ENCODE results near the gene AIP. TPM values are rescaled to one million over a fixed set of nuclear protein-coding genes. Genes with fewer than 3 reads are reported as not detected.

The AIP gene
- total RNA-seq, 1 experiment from 2014 or later: 110 TPM

DNA sequence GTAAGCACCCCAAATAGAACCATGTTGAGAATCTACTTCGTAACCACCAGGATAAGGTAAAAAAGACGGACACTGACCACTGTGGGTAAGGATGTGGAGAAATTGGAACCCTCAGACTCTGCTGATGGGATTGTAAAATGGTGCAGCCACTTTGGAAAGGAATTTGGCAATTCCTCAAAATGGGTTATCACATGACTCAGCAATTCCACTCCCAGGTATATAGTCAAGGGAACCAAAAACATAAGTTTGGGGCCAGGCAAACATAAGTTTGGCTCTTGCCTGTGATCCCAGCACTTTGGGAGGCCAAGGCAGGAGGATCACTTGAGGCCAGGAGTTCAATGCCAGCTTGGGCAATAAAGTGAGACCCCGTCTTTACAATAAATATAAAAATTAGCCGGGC, 45.5 kb downstream of the AIP start:
- Mint-ChIP-seq H3K4me1 (ENCODE audit: low read depth, unreplicated experiment) (no peaks in the 10 kb centered on the region), H3K36me3 (ENCODE audit: insufficient read depth, unreplicated experiment) (no peaks in the 10 kb centered on the region), H3K27ac (ENCODE audit: unreplicated experiment) (no peak overlapping the region), H3K27me3 (ENCODE audit: insufficient read depth, unreplicated experiment) (no peaks in the 10 kb centered on the region), H3K4me3 (ENCODE audit: unreplicated experiment) (no peak overlapping the region), H3K9me3 (ENCODE audit: unreplicated experiment) (peaks cover 38% of the 10 kb centered on the region)
- TF ChIP-seq, protein P1, sequence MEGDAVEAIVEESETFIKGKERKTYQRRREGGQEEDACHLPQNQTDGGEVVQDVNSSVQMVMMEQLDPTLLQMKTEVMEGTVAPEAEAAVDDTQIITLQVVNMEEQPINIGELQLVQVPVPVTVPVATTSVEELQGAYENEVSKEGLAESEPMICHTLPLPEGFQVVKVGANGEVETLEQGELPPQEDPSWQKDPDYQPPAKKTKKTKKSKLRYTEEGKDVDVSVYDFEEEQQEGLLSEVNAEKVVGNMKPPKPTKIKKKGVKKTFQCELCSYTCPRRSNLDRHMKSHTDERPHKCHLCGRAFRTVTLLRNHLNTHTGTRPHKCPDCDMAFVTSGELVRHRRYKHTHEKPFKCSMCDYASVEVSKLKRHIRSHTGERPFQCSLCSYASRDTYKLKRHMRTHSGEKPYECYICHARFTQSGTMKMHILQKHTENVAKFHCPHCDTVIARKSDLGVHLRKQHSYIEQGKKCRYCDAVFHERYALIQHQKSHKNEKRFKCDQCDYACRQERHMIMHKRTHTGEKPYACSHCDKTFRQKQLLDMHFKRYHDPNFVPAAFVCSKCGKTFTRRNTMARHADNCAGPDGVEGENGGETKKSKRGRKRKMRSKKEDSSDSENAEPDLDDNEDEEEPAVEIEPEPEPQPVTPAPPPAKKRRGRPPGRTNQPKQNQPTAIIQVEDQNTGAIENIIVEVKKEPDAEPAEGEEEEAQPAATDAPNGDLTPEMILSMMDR (IDR thresholded peaks at IDR 0.05; ENCODE audit: insufficient read depth in 1 of 2, low read depth in 1 of 2, low read length in 1 of 2, severe bottlenecking in 1 of 2, unreplicated experiment in 1 of 2): no peak
- DNase-seq: no peak
- Histone ChIP-seq H3K36me3 (ENCODE audit: control insufficient read depth, insufficient read depth, low read length) (no peaks in the 10 kb centered on the region), H3K4me3 (ENCODE audit: low read depth, low read length) (no peak overlapping the region), H3K27me3 (replicated peaks; ENCODE audit: control insufficient read depth, insufficient read depth, low read length) (no peaks in the 10 kb centered on the region), H3K4me1 (no peaks in the 10 kb centered on the region), H3K9me3 (peaks cover 20% of the 10 kb centered on the region)
- ChIA-PET CTCF (no interaction called here), POLR2A (no interaction called here)
- intact Hi-C loops (cut with micrococcal nuclease; ENCODE audit: unreplicated experiment): no loop called here
- no TSS peak for BruUV-seq (replicated peaks)

GRCh38 chr11:67530282-67530592, 47.4 kb downstream of the AIP start:
- H3K36me3 ChIP-seq (ENCODE audit: control insufficient read depth, insufficient read depth, low read length): no peaks in the 10 kb centered on the region
- intact Hi-C loops (cut with micrococcal nuclease; ENCODE audit: unreplicated experiment): no loop called here
- H3K36me3 Mint-ChIP-seq (ENCODE audit: insufficient read depth, unreplicated experiment): peaks cover 6% of the 10 kb centered on the region
- H3K27me3 Mint-ChIP-seq (ENCODE audit: insufficient read depth, unreplicated experiment): no peaks in the 10 kb centered on the region
- TF ChIP-seq, protein P1 (IDR thresholded peaks at IDR 0.05; ENCODE audit: insufficient read depth in 1 of 2, low read depth in 1 of 2, low read length in 1 of 2, severe bottlenecking in 1 of 2, unreplicated experiment in 1 of 2): no peak
- ChIA-PET POLR2A (no interaction called here), CTCF (no interaction called here)
- no peak overlapping the region for H3K4me3 Mint-ChIP-seq (ENCODE audit: unreplicated experiment)
- H3K27ac Mint-ChIP-seq (ENCODE audit: unreplicated experiment): no peak overlapping the region
- no peaks in the 10 kb centered on the region for H3K4me1 ChIP-seq
- H3K4me3 ChIP-seq (ENCODE audit: low read depth, low read length): no peak overlapping the region
- H3K9me3 ChIP-seq: peaks cover 36% of the 10 kb centered on the region
- no peaks in the 10 kb centered on the region for H3K27me3 ChIP-seq (replicated peaks; ENCODE audit: control insufficient read depth, insufficient read depth, low read length)
- H3K9me3 Mint-ChIP-seq (ENCODE audit: unreplicated experiment): peaks cover 53% of the 10 kb centered on the region
- no TSS peak for BruUV-seq (replicated peaks)
- no peak for DNase-seq
- H3K4me1 Mint-ChIP-seq (ENCODE audit: low read depth, unreplicated experiment): no peaks in the 10 kb centered on the region

- no peaks in the 10 kb centered on the region for H3K4me1 ChIP-seq
- no peaks in the 10 kb centered on the region for H3K4me1 Mint-ChIP-seq (ENCODE audit: low read depth, unreplicated experiment)
- DNase-seq: no peak
- no peaks in the 10 kb centered on the region for H3K27me3 ChIP-seq (replicated peaks; ENCODE audit: control insufficient read depth, insufficient read depth, low read length)
- TF ChIP-seq, protein P1 (IDR thresholded peaks at IDR 0.05; ENCODE audit: insufficient read depth in 1 of 2, low read depth in 1 of 2, low read length in 1 of 2, severe bottlenecking in 1 of 2, unreplicated experiment in 1 of 2): no peak
- ChIA-PET POLR2A (no interaction called here), CTCF (no interaction called here)
- no peak overlapping the region for H3K27ac Mint-ChIP-seq (ENCODE audit: unreplicated experiment)
- H3K9me3 ChIP-seq: peaks cover 48% of the 10 kb centered on the region
- H3K36me3 Mint-ChIP-seq (ENCODE audit: insufficient read depth, unreplicated experiment): peaks cover 6% of the 10 kb centered on the region
- H3K27me3 Mint-ChIP-seq (ENCODE audit: insufficient read depth, unreplicated experiment): no peaks in the 10 kb centered on the region
- intact Hi-C loops (cut with micrococcal nuclease; ENCODE audit: unreplicated experiment): no loop called here
- no peak overlapping the region for H3K4me3 Mint-ChIP-seq (ENCODE audit: unreplicated experiment)
- H3K4me3 ChIP-seq (ENCODE audit: low read depth, low read length): no peak overlapping the region
- no TSS peak for BruUV-seq (replicated peaks)
- no peaks in the 10 kb centered on the region for H3K36me3 ChIP-seq (ENCODE audit: control insufficient read depth, insufficient read depth, low read length)
- H3K9me3 Mint-ChIP-seq (ENCODE audit: unreplicated experiment): peaks cover 41% of the 10 kb centered on the region
Observed at GRCh38 chr11:67532889-67533288, 50.1 kb downstream of the AIP start.
